DMS53 treated with DMSO at 0.1 percent for 48 hours (cell line): Measurements from ENCODE around the gene MEIS2.
A peak's percentile ranks its signal among the peaks of the same experiment; 100 is the strongest.

ENCODE experiments used
- DNase-seq: peaks from one replicate; lab custom pipeline; 2025; ENCODE audit not compliant: unreplicated experiment; lab: John Stamatoyannopoulos, UW

The MEIS2 gene

GRCh38 chr15:36904715-36905114, 195.6 kb downstream of the MEIS2 start:
- no peak for DNase-seq

- DNase-seq = no peak
These were observed 196.3 kb downstream of the MEIS2 start for GRCh38 chr15:36903922-36904556.

GRCh38 chr15:36903195-36903594, 197.2 kb downstream of the MEIS2 start:
- peak; percentile 15 for DNase-seq

- DNase-seq = no peak
These were observed 199.3 kb downstream of the MEIS2 start for GRCh38 chr15:36901012-36901411.

DNA sequence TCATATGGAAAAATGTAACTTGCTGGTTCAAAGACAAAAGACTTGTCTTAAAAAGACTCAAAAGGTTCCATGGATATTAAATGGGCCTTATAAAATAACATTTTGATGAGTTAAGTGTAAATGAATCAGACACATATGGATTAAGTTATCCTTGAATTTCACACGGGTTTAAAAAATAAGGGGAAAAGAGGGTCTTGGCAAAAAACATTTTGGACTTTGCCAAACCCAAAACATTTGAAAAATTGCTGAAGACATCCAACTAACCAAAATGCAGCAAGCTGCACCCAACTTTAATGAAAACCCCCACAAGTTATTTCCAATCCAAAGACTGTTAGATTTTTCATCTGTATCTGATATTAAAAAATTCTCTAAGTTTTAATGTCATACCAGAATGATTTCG, 200.7 kb downstream of the MEIS2 start:
- no peak for DNase-seq

DNA sequence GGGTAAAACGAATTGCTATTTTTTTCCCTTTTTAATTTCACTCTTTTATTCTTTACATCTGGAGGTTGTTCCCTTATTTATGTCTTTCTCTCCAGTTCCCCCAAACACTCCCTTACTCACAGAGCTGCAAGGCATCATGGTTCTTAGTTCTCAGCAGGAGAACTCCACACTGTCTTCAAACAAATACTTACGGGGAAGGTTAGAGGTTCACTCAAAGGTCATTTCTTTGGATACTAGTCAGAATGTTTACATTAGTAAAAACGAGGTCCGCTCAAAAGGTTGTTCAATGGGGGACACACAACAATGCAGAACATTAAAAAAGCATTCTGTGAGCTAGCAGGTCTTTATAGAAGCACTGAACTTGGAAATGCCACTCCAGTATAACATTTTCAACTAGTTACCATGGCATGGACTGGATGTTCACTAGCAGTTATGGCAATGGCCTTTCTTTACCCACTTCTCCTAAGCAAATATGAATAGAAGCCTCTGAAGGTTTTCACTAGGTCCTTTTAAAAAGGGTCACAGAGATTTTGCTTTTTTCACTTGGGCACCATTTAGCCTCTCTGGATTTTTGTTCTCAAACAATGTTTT, 201.7 kb downstream of the MEIS2 start:
- no peak for DNase-seq

GRCh38 chr15:36897834-36898233, 202.5 kb downstream of the MEIS2 start:
- no peak for DNase-seq

DNA sequence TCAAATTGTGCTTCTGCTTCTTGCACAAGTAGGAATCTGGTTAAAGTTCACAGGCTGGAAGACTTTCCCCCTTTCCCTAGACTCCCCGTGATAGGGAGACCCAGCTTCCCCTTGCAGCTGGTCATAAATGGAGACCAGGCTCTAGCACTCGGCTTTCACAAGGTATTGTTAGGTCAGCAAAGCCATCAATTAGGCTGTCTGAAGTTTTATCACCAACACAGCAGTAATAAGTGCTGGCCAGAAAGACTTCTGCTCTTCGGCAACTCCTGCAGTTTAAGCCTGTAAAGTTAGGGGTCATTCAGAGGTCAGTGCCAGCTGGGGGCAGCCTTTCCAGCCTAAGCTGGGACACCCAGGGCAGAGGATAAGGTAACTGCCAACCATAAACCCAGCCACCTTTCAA, 203.4 kb downstream of the MEIS2 start:
- no peak for DNase-seq

DNA sequence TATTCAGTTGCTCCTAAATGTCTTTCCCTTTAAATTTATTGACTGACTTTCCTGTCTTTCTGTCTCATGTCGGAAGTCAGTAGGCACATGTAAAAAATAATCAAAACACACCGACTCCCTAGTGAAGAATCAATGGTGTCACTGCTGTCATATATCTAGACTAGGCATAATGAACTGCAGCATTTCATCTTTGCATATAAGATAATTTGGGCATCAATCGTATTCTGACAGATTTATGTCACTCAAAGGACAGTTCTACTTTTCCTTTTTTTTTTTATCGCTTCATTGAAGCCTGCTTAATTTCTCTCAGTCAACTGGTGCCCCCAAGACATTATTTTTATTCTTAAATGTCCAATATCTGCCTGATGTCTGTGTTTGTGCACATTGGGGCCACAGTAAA, 206.3 kb downstream of the MEIS2 start:
- DNase-seq = no peak

- no peak for DNase-seq
These were observed 207.1 kb downstream of the MEIS2 start for GRCh38 chr15:36893276-36893675.

DNA sequence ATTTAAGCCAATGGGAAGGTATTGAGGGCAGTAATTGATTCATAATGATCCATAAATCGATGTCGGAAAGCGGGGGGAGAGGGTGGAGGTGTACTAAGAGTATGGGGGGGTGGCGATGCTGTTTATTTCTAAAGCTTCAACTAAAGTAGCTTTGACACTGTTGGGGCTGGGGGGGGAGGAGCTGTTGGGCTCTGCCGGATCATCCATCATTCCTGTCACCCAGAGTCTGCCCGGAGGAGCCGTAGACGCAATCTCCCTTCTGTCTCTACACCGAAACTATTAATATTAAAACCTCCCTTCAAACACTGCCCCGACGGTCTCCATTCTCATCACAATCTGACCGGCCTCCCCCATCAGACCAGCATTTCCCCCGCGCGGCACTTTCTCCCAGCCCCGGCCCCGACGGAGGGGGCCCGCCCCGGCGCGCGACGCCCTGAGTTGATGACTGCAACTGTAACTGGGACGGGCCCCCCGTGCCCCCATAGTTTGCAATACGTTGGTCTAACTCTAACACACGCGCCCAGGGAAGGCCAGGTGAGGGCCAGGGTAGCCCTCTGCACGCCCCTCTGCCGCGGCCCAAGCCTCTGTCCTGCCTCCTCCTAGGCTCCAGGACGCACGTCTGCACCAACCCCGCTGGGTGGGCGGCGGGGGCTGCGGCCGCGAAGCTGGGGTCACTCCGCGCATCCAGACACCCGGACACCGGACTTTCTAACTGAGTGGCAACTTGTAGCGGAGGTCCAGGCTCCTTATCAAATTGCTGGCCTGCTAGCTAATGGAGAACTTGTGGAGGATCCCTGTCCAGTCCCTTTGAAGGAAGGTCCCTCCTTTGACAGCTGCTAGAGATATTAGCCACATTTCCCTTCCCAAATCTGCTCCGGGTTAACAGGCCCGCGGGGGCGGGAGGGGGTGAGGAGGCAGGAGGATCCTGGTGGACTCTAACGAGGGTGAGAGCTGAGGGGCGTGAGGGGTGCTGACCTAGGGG, 212.0 kb downstream of the MEIS2 start:
- DNase-seq = no peak

DNA sequence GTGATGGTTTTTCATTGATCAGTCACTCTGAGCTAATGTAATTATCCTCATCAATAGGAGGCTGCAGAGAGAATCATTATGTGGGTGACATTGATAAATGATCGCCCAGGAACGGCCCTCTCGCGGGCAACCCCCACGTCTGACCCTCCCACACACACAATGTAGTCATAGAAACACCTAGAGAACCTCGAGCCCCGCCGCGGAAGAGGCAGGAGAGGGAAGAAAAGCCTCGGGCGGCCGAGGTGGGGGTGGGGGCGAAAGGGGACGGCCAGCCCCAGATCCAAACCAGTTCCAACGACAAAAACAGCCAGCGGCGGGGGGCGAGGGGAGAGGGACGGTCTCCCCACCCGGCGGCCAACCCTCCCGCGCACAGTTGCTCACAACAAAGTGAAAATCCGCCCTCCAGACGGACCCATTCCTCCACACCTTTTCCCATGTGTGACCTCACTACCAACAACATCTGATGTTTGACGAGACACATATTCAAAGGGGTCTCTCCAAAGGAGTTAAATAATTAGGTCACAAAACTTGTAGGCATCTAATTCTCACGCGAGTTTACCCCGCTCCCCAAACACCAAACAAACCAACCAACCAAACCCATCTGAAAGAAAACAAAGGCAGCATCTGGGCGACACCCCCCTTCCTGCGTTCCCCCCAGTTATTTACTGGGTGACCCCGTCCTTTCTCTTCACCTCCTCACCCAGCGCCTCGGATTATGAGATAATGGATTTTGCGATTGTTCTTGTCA, 213.0 kb downstream of the MEIS2 start:
- DNase-seq = no peak

- no peak for DNase-seq
These were observed 213.6 kb downstream of the MEIS2 start for GRCh38 chr15:36886701-36887100.

- no peak for DNase-seq
These were observed 214.2 kb downstream of the MEIS2 start for GRCh38 chr15:36886191-36886590.

DNA sequence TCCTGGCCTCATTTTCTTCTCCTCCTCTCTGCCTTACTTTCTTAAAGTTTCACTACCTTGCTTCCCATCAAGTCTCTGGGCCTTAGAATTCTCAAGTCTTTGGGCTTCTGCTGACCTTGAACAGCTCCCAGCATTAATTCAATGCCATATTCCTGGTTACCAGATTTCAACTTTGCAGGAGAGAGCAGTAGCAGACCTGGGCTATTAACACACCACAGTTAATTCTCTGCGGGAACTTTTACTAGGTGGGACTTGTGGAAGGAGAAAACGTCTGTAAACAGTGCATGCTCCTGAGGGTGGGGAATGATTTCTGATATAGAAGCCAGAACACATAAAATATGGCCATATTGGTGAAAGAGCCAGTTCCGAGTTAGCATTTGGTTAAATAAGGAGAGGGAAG, 214.6 kb downstream of the MEIS2 start:
- DNase-seq = no peak

DNA sequence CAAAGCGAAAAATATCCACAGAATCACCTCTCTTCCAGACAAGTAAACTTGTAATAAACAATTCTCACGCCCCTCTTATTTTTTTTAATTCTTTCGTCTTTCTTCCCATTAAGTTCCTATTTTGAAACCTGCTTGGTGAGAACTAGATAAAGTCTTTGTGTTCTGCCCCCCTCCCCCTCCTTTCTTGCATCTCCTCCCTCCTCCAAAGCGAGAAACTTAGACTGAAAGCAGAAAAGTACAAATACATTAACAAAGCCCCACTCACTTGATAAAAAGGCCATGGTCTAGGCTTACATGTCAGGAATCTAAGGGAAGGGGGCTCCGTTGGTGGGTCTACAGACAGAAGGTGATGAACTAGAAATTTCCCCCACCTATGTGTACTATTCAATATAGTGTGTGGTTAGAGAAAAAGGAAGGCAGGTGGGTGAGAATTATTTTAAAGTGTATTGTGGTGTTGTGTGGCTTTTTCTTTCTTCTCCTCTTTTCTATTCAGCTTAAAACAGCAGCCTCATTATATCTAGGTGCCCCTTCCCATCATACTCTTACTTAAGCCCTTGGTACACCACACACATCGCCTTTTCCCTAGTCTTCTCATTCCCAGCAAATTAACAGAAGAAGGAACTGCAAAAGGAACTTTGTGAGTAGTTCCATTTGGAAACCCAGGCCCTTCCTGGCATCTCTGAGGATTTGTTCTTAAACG, 215.3 kb downstream of the MEIS2 start:
- no peak for DNase-seq

DNA sequence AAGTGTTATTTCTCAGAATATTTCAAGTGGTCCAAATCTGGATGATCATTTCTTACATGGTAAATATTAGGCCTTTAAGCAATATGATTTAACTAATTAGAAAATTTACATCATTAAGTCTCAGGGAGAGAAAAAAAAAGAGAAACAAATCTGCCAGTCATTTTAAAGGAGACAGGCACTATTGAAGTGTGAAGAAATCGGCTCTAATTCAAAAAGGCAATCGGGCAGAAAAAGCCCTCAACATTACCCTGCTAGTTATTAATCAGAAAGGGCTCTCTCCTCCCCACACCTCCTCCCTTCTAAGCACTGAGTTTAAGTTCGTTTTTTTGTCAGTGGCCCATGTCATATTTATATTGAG, 215.9 kb downstream of the MEIS2 start:
- no peak for DNase-seq

DNA sequence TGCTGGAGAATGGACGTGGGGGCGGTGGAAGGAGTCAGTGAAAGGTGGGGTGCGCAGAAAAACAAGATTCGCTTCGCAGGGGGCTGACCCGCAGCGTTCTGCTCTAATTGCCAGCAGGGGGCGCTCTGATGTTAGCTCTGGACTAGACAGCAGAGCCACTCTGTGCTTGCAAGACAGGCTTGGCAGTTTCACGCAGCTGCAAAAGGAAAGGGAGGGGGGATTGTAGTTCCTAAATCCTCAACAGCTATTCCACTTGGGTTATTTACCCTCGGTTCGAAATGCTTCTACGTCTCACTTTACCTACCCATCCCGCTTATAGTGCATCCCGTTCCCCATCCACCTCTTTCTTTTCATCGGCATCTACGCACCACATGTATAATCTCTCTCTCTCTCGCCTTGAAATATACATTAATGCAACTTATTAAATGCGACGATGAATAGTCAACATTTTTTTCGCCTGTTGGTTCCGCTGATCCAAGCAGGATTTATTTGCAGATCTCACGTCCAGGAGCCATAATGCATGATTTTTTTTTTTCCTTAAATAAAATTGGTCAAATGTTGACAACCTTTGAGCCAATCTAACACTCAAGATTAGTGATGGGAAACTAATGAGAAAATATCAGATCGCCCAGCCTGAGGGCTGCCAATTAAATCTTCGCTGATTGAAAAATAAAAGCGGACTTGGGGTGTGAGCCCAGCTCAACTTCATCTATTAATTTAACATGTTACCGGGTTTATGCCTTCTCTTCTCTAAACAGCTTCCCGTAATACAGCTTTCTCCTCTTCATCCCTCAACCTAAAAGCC, 216.4 kb downstream of the MEIS2 start:
- DNase-seq = peak; percentile 62

DNA sequence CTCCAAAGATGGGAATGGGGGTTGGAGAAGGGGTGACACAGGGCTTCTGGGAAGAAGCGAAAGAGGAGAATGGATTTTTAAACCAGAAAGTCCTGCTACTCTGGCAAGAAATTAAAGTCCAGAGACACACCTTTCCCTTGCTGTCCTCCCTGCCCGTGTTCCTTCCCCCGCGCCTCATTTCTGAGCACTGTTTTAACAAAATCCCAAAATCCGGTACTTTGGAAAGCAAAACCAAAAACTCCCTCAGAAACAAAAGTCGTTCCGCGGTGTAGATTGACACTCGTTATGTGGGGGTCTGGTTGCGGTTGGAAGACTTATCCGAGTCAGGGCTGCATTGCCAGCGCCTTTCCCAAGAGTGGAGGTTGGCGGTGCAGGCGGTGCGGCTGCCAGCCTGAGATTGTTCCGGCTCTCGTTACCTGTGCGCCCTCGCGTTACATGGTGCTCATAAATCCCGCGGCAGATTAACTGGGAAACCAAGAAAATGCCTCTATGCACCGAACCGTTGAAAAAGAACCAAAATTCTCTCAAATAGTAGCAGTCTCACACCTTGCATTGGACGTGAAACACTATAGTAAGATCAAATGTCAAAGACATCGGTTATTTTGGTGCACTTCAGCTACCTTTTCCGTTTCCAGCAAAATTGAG, 217.7 kb downstream of the MEIS2 start:
- peak; percentile 22 for DNase-seq
